B cell (primary cell): Measurements from ENCODE around the gene EEPD1. TPM values are rescaled to one million over a fixed set of nuclear protein-coding genes. Genes with fewer than 3 reads are reported as not detected.

Experiments
- ATAC-seq: fragments of 200-7000 bp; cut with Tn5 transposase; one replicate; pipeline ENCODE4 v1.10.0; 2021; ENCODE audit warnings: low read depth, mild to moderate bottlenecking, moderate number of reproducible peaks, moderate library complexity
- CTCF ChIA-PET: fragments of 350-600 bp; sonication (Branson Sonifier 250); formaldehyde crosslinking; loops from one replicate; lab custom pipeline; 2021; ENCODE audit warnings: antibody characterized with exemption, inconsistent platforms; lab: Charles Lee
- POLR2A ChIA-PET: fragments of 350-600 bp; sonication (Branson Sonifier 250); formaldehyde crosslinking; loops from one replicate; lab custom pipeline; 2021; ENCODE audit warnings: antibody characterized with exemption; lab: Charles Lee
- DNase-seq: peaks from one replicate; pipeline ENCODE4 v3.0.0; 2013
- H2AFZ ChIP-seq: 2 replicates; pipeline ENCODE4 v1.6.1; 2012; ENCODE audit warnings: mild to moderate bottlenecking, low read depth, low read length; ENCODE audit not compliant: insufficient read depth, poor library complexity, severe bottlenecking
- H3K27ac ChIP-seq, 2 donors: 1 replicate in 1 of 2; 2 replicates in 1 of 2; pipeline ENCODE4 v1.5.1; 2012 to 2013; ENCODE audit warnings: low read length in 2 of 2, mild to moderate bottlenecking in 2 of 2, moderate library complexity in 1 of 2
- H3K27me3 ChIP-seq, 4 experiments: fragments of 200-600 bp in 1 of 4; sonication (generic) in 1 of 4; replicated peaks in 1 of 4; 1 replicate in 2 of 4; 2 replicates in 2 of 4; pipeline versions ENCODE4 v1.6.1 to v1.7.0; 2013 to 2016; ENCODE audit warnings: low read length in 3 of 4, mild to moderate bottlenecking in 2 of 4, mixed read lengths in 1 of 4, moderate library complexity in 1 of 4; ENCODE audit not compliant: insufficient read depth in 4 of 4, control insufficient read depth in 3 of 4; ENCODE audit errors: control extremely low read depth in 1 of 4
- H3K36me3 ChIP-seq, 2 experiments: replicated peaks in 1 of 2; 1 replicate in 1 of 2; 2 replicates in 1 of 2; pipeline versions ENCODE4 v1.6.1 to v1.7.1; 2013; ENCODE audit warnings: low read length in 1 of 2; ENCODE audit not compliant: insufficient read depth in 2 of 2, control insufficient read depth in 1 of 2; ENCODE audit errors: control extremely low read depth in 1 of 2, extremely low read depth in 1 of 2
- H3K4me1 ChIP-seq, 2 donors: fragments of 200-600 bp in 1 of 2; sonication (generic) in 1 of 2; 1 replicate in 1 of 2; 2 replicates in 1 of 2; pipeline versions ENCODE4 v1.5.1 to v1.6.1; 2013 to 2017; ENCODE audit warnings: low read length in 2 of 2; ENCODE audit not compliant: control insufficient read depth in 2 of 2, insufficient read depth in 2 of 2
- H3K4me2 ChIP-seq: replicated peaks from 2 replicates; pipeline ENCODE3; 2012; ENCODE audit warnings: mild to moderate bottlenecking, low read depth, low read length; ENCODE audit not compliant: poor library complexity, severe bottlenecking
- H3K4me3 ChIP-seq, 5 experiments: fragments of 200-600 bp in 1 of 5; sonication (generic) in 1 of 5; 1 replicate in 3 of 5; 2 replicates in 2 of 5; pipeline versions ENCODE4 v1.5.1 to v1.7.0; 2011 to 2016; ENCODE audit warnings: low read length in 4 of 5, mild to moderate bottlenecking in 4 of 5, low read depth in 2 of 5, control low read depth in 1 of 5, moderate library complexity in 1 of 5; ENCODE audit not compliant: insufficient read depth in 1 of 5; ENCODE audit errors: control extremely low read depth in 1 of 5, extremely low read depth in 1 of 5
- H3K79me2 ChIP-seq: fragments of 200-600 bp; sonication (generic); one replicate; pipeline ENCODE4 v1.6.0; 2016; ENCODE audit warnings: low read length; ENCODE audit not compliant: control insufficient read depth, insufficient read depth
- H3K9ac ChIP-seq: fragments of 200-600 bp; sonication (generic); 2 replicates; pipeline ENCODE4 v1.6.1; 2017; ENCODE audit warnings: mild to moderate bottlenecking, low read length, moderate library complexity
- H3K9me3 ChIP-seq, 3 donors: one replicate each; pipeline versions ENCODE4 v1.6.1 to v1.7.1; 2013; ENCODE audit warnings: low read length in 2 of 3; ENCODE audit not compliant: control insufficient read depth in 2 of 3, insufficient read depth in 1 of 3; ENCODE audit errors: control extremely low read depth in 1 of 3
- H4K20me1 ChIP-seq: 2 replicates; pipeline ENCODE4 v1.6.0; 2012; ENCODE audit warnings: mild to moderate bottlenecking, low read length; ENCODE audit not compliant: insufficient read depth, control insufficient read depth, poor library complexity, severe bottlenecking
- H3K27ac Mint-ChIP-seq: one replicate; pipeline ENCODE4 v1.8.0; 2021; ENCODE audit warnings: mixed read lengths
- H3K27me3 Mint-ChIP-seq: one replicate; pipeline ENCODE4 v1.8.0; 2021; ENCODE audit warnings: mixed read lengths
- H3K4me1 Mint-ChIP-seq: one replicate; pipeline ENCODE4 v1.8.0; 2021; ENCODE audit warnings: mixed read lengths
- H3K4me3 Mint-ChIP-seq: one replicate; pipeline ENCODE4 v1.8.0; 2021; ENCODE audit warnings: mixed read lengths
- H3K9me3 Mint-ChIP-seq: one replicate; pipeline ENCODE4 v1.8.0; 2022; ENCODE audit warnings: mixed read lengths; ENCODE audit not compliant: insufficient read depth
- EZH2 ChIP-seq: IDR thresholded peaks from 2 replicates; pipeline ENCODE4 v1.6.1; 2012; ENCODE audit warnings: borderline replicate concordance, low read depth, mild to moderate bottlenecking, moderate library complexity, low read length; ENCODE audit not compliant: insufficient read depth, poor library complexity, severe bottlenecking
- WGBS: methylation state at CpG from one replicate; pipeline ENCODE4 v1.1.5; 2013; ENCODE audit warnings: missing lambda C conversion rate; ENCODE audit not compliant: insufficient coverage; 5-methylcytosine and 5-hydroxymethylcytosine counted together
- intact Hi-C: fragments of 100-400 bp; cut with micrococcal nuclease; formaldehyde crosslinking; loops from one replicate; pipeline ENCODE4 v1.10.0; 2022
- polyA plus RNA-seq: library from polyadenylated mRNA; depleted of rRNA; stranded (reverse); fragments of >200 nt; gene quantifications from 2 replicates; pipeline ENCODE4 v1.2.3, GENCODE V29; 2012
- total RNA-seq, 2 donors: library from RNA; stranded (reverse); fragments of 120-200 nt in 1 of 2; gene quantifications; 1 replicate in 1 of 2; 2 replicates in 1 of 2; pipeline versions ENCODE4 v1.2.3 to v1.2.4, GENCODE V29; 2013 to 2022
- TF ChIP-seq, protein P1 (sequence below): fragments of 200-600 bp; IDR thresholded peaks from one replicate; pipeline ENCODE4 v1.8.0; 2022; ENCODE audit warnings: antibody characterized with exemption, mild to moderate bottlenecking

The EEPD1 gene
- total and polyA plus RNA-seq, 2 donors (not counting 1 experiment from before 2014, with no cell fraction given) = 0.49 to 4.1 TPM

DNA sequence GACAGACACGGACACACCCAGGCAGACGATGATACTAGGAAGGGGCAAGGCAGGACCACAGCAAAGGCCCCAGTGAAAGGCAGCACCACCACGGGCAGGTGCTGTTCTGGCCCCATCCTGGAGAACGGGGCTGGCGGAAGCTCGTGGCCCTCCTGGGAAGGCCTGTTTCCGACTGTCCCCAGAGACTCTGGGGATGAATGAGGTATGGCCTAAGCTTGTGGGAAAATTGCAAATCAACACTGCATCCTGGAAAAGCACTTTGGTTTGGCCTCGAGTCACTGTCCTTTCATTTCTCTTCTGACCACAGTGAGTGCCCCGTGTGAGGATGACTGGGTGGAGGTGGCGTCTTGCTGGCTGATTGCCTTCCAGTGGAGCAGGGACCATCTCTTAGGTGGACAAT lies 155.0 kb downstream of the EEPD1 start:
- no peak overlapping the region for H3K4me3 Mint-ChIP-seq
- H3K27ac Mint-ChIP-seq = no peak overlapping the region
- no peaks in the 10 kb centered on the region for H3K9me3 Mint-ChIP-seq
- DNase-seq (no peak), ATAC-seq (no peak)
- H2AFZ ChIP-seq = no peak overlapping the region
- TF ChIP-seq, protein P1, sequence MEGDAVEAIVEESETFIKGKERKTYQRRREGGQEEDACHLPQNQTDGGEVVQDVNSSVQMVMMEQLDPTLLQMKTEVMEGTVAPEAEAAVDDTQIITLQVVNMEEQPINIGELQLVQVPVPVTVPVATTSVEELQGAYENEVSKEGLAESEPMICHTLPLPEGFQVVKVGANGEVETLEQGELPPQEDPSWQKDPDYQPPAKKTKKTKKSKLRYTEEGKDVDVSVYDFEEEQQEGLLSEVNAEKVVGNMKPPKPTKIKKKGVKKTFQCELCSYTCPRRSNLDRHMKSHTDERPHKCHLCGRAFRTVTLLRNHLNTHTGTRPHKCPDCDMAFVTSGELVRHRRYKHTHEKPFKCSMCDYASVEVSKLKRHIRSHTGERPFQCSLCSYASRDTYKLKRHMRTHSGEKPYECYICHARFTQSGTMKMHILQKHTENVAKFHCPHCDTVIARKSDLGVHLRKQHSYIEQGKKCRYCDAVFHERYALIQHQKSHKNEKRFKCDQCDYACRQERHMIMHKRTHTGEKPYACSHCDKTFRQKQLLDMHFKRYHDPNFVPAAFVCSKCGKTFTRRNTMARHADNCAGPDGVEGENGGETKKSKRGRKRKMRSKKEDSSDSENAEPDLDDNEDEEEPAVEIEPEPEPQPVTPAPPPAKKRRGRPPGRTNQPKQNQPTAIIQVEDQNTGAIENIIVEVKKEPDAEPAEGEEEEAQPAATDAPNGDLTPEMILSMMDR = no peak
- TF ChIP-seq EZH2 = no peak
- H3K4me2 ChIP-seq = no peak overlapping the region
- intact Hi-C loops = no loop called here
- H3K36me3 ChIP-seq = no peaks in the 10 kb centered on the region
- no peaks in the 10 kb centered on the region for H3K4me1 Mint-ChIP-seq
- no peaks in the 10 kb centered on the region for H3K9me3 ChIP-seq
- POLR2A ChIA-PET = no interaction called here
- no peaks in the 10 kb centered on the region for H3K4me1 ChIP-seq
- H3K27me3 Mint-ChIP-seq = peaks cover 5% of the 10 kb centered on the region
- H3K9ac ChIP-seq = no peak overlapping the region
- no peak overlapping the region for H3K27ac ChIP-seq
- H3K27me3 ChIP-seq = no peaks in the 10 kb centered on the region
- H4K20me1 ChIP-seq = no peaks in the 10 kb centered on the region
- WGBS = 85% methylated on average over 8 of the region's 10 CpGs
- no peaks in the 10 kb centered on the region for H3K79me2 ChIP-seq
- CTCF ChIA-PET = interaction anchor here (3.8 kb wide), 1 partner anchor 11 kb away, joined by 14 read pairs; no protein-coding TSS in a partner anchor
- no peak overlapping the region for H3K4me3 ChIP-seq

DNA sequence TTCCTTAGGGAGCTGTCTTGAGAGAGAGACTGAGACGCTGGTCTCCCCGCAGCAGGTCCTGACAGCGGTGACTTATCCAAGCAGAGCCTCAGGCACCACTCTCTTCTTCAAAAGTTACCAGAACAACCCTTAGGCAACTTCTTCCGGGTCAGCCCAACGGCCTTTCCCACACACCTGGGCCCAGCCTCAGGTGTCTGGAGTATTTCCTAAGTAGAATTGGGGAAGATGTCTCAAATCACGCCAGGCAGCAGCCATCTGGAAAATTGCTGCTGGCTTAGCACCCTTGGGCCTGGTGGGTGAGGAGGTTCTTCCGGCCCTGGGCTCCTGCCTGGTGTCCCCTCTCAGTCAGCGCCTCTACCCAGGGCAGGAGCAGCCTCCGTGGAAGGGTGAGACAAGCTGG lies 156.2 kb downstream of the EEPD1 start:
- H3K9me3 ChIP-seq = no peaks in the 10 kb centered on the region
- Mint-ChIP-seq H3K27ac (no peak overlapping the region), H3K4me3 (no peak overlapping the region), H3K27me3 (peaks cover 5% of the 10 kb centered on the region), H3K9me3 (no peaks in the 10 kb centered on the region), H3K4me1 (no peaks in the 10 kb centered on the region)
- H3K27ac ChIP-seq = no peak overlapping the region
- H3K4me1 ChIP-seq = no peaks in the 10 kb centered on the region
- no peak overlapping the region for H3K4me3 ChIP-seq
- no peaks in the 10 kb centered on the region for H3K27me3 ChIP-seq
- no peaks in the 10 kb centered on the region for H4K20me1 ChIP-seq
- ATAC-seq (no peak), DNase-seq (no peak)
- H3K4me2 ChIP-seq = no peak overlapping the region
- no peak for TF ChIP-seq EZH2
- TF ChIP-seq, protein P1 = no peak
- H2AFZ ChIP-seq = no peak overlapping the region
- 95% methylated on average over 7 of the region's 9 CpGs for WGBS
- intact Hi-C loops = no loop called here
- CTCF ChIA-PET = interaction anchor here (1.0 to 1.7 kb wide), 2 partner anchors 9 to 325 kb away, joined by 3 to 9 read pairs; no protein-coding TSS in a partner anchor
- POLR2A ChIA-PET = no interaction called here
- H3K36me3 ChIP-seq = no peaks in the 10 kb centered on the region
- H3K79me2 ChIP-seq = no peaks in the 10 kb centered on the region
- H3K9ac ChIP-seq = no peak overlapping the region
